SK-N-SH (cell line): ENCODE data around the gene MIS18A. TPM values are rescaled to one million over a fixed set of nuclear protein-coding genes. Genes with fewer than 3 reads are reported as not detected.

ENCODE experiments used
- CTCF ChIA-PET: fragments of 300-600, 350-600 bp; formaldehyde crosslinking; extraction: SDS; loops from one replicate; lab custom pipeline; 2021; lab: Yijun Ruan, JAX
- POLR2A ChIA-PET: fragments of 350-600 bp; sonication (Branson Sonifier 250); formaldehyde crosslinking; extraction: SDS; loops from one replicate; lab custom pipeline; 2020; ENCODE audit warnings: antibody characterized with exemption, inconsistent platforms; lab: Yijun Ruan, JAX
- DNase-seq: peaks from one replicate; pipeline ENCODE4 v3.0.0; 2012
- H2AFZ ChIP-seq: fragments of 200-600 bp; sonication (generic); 2 replicates; pipeline ENCODE4 v1.8.1; 2016; ENCODE audit warnings: antibody characterized with exemption, mild to moderate bottlenecking, low read depth
- H3F3A ChIP-seq: fragments of 200-600 bp; sonication (generic); replicated peaks from 2 replicates; pipeline ENCODE3; 2016; ENCODE audit warnings: antibody characterized with exemption, mild to moderate bottlenecking; ENCODE audit not compliant: insufficient read depth
- H3K27ac ChIP-seq, 2 experiments: fragments of 200-500 bp in 1 of 2; fragments of 200-600 bp in 1 of 2; sonication (Bioruptor generic) in 1 of 2; sonication (generic), shearing (Covaris generic) in 1 of 2; 2 replicates each; pipeline versions ENCODE4 v1.5.1 to v1.6.1; 2014 to 2016; ENCODE audit warnings: low read depth in 2 of 2, inconsistent platforms in 1 of 2, low read length in 1 of 2, mild to moderate bottlenecking in 1 of 2, mixed read lengths in 1 of 2
- H3K27me3 ChIP-seq: fragments of 200-600 bp; sonication (generic), shearing (Covaris generic); 2 replicates; pipeline ENCODE4 v1.6.1; 2016; ENCODE audit warnings: mixed run types; ENCODE audit not compliant: insufficient read depth
- H3K36me3 ChIP-seq, 2 experiments: fragments of 200-500 bp in 1 of 2; fragments of 200-600 bp in 1 of 2; sonication (Bioruptor generic) in 1 of 2; sonication (generic) in 1 of 2; replicated peaks in 1 of 2; 2 replicates each; pipeline versions ENCODE3 to v1.5.1; 2014 to 2016; ENCODE audit warnings: low read length in 1 of 2, mild to moderate bottlenecking in 1 of 2; ENCODE audit not compliant: insufficient read depth in 2 of 2, control insufficient read depth in 1 of 2
- H3K4me1 ChIP-seq, 2 experiments: fragments of 200-500 bp in 1 of 2; fragments of 200-600 bp in 1 of 2; sonication (Bioruptor generic) in 1 of 2; sonication (generic), shearing (Covaris generic) in 1 of 2; 2 replicates each; pipeline versions ENCODE4 v1.5.1 to v1.6.1; 2014 to 2016; ENCODE audit warnings: low read depth in 1 of 2, low read length in 1 of 2, mixed run types in 1 of 2; ENCODE audit not compliant: insufficient read depth in 2 of 2, control insufficient read depth in 1 of 2
- H3K4me2 ChIP-seq: fragments of 200-600 bp; sonication (generic), shearing (Covaris generic); 2 replicates; pipeline ENCODE4 v1.6.1; 2017; ENCODE audit warnings: mixed run types
- H3K4me3 ChIP-seq, 2 experiments: fragments of 200-500 bp in 1 of 2; fragments of 200-600 bp in 1 of 2; sonication (Bioruptor generic) in 1 of 2; sonication (generic), shearing (Covaris generic) in 1 of 2; 2 replicates each; pipeline versions ENCODE4 v1.5.1 to v1.8.1; 2014 to 2016; ENCODE audit warnings: low read depth in 2 of 2, inconsistent platforms in 1 of 2, low read length in 1 of 2, mild to moderate bottlenecking in 1 of 2, mixed read lengths in 1 of 2, moderate library complexity in 1 of 2
- H3K79me2 ChIP-seq: fragments of 200-600 bp; sonication (generic); 2 replicates; pipeline ENCODE4 v1.8.1; 2017; ENCODE audit warnings: mild to moderate bottlenecking; ENCODE audit not compliant: insufficient read depth
- H3K9ac ChIP-seq: fragments of 200-600 bp; sonication (generic); 2 replicates; pipeline ENCODE4 v1.6.1; 2017; ENCODE audit warnings: mixed run types
- H3K9me2 ChIP-seq: fragments of 200-600 bp; sonication (generic); 2 replicates; pipeline ENCODE4 v1.6.1; 2017; ENCODE audit warnings: mixed run types
- H3K9me3 ChIP-seq: fragments of 200-600 bp; sonication (generic); 2 replicates; pipeline ENCODE4 v1.6.1; 2017; ENCODE audit warnings: mixed run types, mild to moderate bottlenecking, moderate library complexity
- H4K20me1 ChIP-seq: fragments of 200-600 bp; sonication (generic); 2 replicates; pipeline ENCODE4 v1.6.1; 2017; ENCODE audit warnings: mild to moderate bottlenecking, mixed run types; ENCODE audit not compliant: insufficient read depth
- CTCF ChIP-seq: fragments of 200-600 bp; sonication (generic); IDR thresholded peaks from 2 replicates; pipeline ENCODE4 v1.6.1; 2017; ENCODE audit warnings: antibody characterized with exemption, mild to moderate bottlenecking, moderate library complexity
- ELF1 ChIP-seq: IDR thresholded peaks from 2 replicates; pipeline ENCODE4 v1.4.0; 2012
- EZH2phosphoT487 ChIP-seq: fragments of 200-600 bp; sonication (generic); IDR thresholded peaks from 2 replicates; pipeline ENCODE4 v1.6.1; 2017; ENCODE audit warnings: low read depth, mixed run types, mild to moderate bottlenecking, antibody characterized with exemption, moderate library complexity, borderline replicate concordance
- FOSL2 ChIP-seq: IDR thresholded peaks from 2 replicates; pipeline ENCODE4 v1.4.0; 2012; ENCODE audit warnings: low read depth, mild to moderate bottlenecking, moderate library complexity, borderline replicate concordance
- FOXJ3 ChIP-seq: sonication (generic); formaldehyde crosslinking; IDR thresholded peaks from 2 replicates; pipeline ENCODE4 v1.5.1; 2020; ENCODE audit warnings: mild to moderate bottlenecking, missing genetic modification reagents
- FOXM1 ChIP-seq: IDR thresholded peaks from 2 replicates; pipeline ENCODE4 v1.4.0; 2012; ENCODE audit warnings: low read depth, mild to moderate bottlenecking
- GABPA ChIP-seq: IDR thresholded peaks from 2 replicates; pipeline ENCODE4 v1.4.0; 2012; ENCODE audit warnings: low read depth, mild to moderate bottlenecking
- NFIC ChIP-seq: IDR thresholded peaks from 2 replicates; pipeline ENCODE4 v1.4.0; 2012; ENCODE audit warnings: borderline replicate concordance
- POLR2AphosphoS5 ChIP-seq: IDR thresholded peaks from 2 replicates; pipeline ENCODE4 v1.6.1; 2012; ENCODE audit warnings: low read depth, low read length
- RCOR1 ChIP-seq: fragments of 150-350 bp; IDR thresholded peaks from 2 replicates; pipeline ENCODE4 v1.6.1; 2017; ENCODE audit warnings: antibody characterized with exemption, low read length
- REST ChIP-seq: IDR thresholded peaks from 2 replicates; pipeline ENCODE4 v1.6.1; 2012; ENCODE audit warnings: mild to moderate bottlenecking, low read depth, low read length, moderate library complexity
- RFX5 ChIP-seq: IDR thresholded peaks from 2 replicates; pipeline ENCODE4 v1.6.1; 2012; ENCODE audit warnings: mild to moderate bottlenecking, improper control_type of control experiment, low read length
- RXRA ChIP-seq: IDR thresholded peaks from 2 replicates; pipeline ENCODE4 v1.4.0; 2012; ENCODE audit warnings: low read depth, mild to moderate bottlenecking, borderline replicate concordance
- SIN3A ChIP-seq: IDR thresholded peaks from 2 replicates; pipeline ENCODE4 v1.6.1; 2012; ENCODE audit warnings: low read depth, mild to moderate bottlenecking, low read length, moderate library complexity, borderline replicate concordance
- SMC3 ChIP-seq: IDR thresholded peaks from 2 replicates; pipeline ENCODE4 v1.6.1; 2012; ENCODE audit warnings: low read depth, low read length, improper control_type of control experiment
- ZBTB33 ChIP-seq: IDR thresholded peaks from 2 replicates; pipeline ENCODE4 v1.4.0; 2012; ENCODE audit warnings: low read depth, borderline replicate concordance
- WGBS: methylation state at CpG from one replicate; pipeline ENCODE4 v1.1.6; 2017; ENCODE audit warnings: low lambda C conversion rate; 5-methylcytosine and 5-hydroxymethylcytosine counted together
- polyA plus RNA-seq, 3 experiments: library from polyadenylated mRNA; depleted of rRNA; stranded (reverse); fragments of >200 nt; gene quantifications; 2 replicates each; pipeline ENCODE4 v1.2.3, GENCODE V29; 2012
- TF ChIP-seq, protein P1 (sequence below): IDR thresholded peaks from 2 replicates; pipeline ENCODE4 v1.4.0; 2012; ENCODE audit warnings: low read depth

Gene MIS18A
- polyA plus RNA-seq, 1 of the 3 experiments (the other 2 are of a cell fraction): 14.2 TPM

DNA sequence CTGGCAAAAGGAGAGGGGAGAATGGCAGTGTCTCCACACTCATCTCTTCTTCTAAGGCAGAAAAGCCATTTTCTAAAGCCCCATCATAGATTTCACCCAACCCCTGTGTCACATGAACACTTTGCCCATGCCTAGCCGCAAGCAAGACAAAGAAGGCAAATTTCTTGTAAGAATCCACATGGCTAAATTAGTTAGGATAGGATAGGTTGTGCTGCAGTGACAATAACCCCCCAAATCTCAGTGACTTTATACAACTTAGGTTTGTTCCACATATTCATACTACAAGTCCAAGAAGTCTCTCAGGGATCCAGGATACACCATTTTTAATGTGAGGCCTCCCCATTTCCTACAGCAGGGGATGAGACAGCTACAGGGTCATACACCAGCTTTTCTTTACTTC, 40.8 kb downstream of the MIS18A start:
- H3F3A ChIP-seq: no peaks in the 10 kb centered on the region
- no peaks in the 10 kb centered on the region for H4K20me1 ChIP-seq
- no peaks in the 10 kb centered on the region for H3K9me3 ChIP-seq
- H3K9ac ChIP-seq: no peak overlapping the region
- no peaks in the 10 kb centered on the region for H3K4me1 ChIP-seq
- no peak overlapping the region for H3K4me3 ChIP-seq
- DNase-seq: no peak
- H3K9me2 ChIP-seq: no peaks in the 10 kb centered on the region
- no peak for TF ChIP-seq FOXJ3
- no peak for TF ChIP-seq EZH2phosphoT487
- no peak for TF ChIP-seq CTCF
- TF ChIP-seq SMC3: no peak
- TF ChIP-seq RFX5: no peak
- no peak for TF ChIP-seq ZBTB33
- TF ChIP-seq RXRA: no peak
- TF ChIP-seq SIN3A: no peak
- no peak for TF ChIP-seq GABPA
- no peak for TF ChIP-seq FOXM1
- no peak for TF ChIP-seq RCOR1
- TF ChIP-seq ELF1: no peak
- TF ChIP-seq POLR2AphosphoS5: no peak
- TF ChIP-seq FOSL2: no peak
- TF ChIP-seq NFIC: no peak
- TF ChIP-seq REST: no peak
- TF ChIP-seq, protein P1, sequence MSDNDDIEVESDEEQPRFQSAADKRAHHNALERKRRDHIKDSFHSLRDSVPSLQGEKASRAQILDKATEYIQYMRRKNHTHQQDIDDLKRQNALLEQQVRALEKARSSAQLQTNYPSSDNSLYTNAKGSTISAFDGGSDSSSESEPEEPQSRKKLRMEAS: no peak
- H3K27ac ChIP-seq: no peak overlapping the region
- H2AFZ ChIP-seq: no peak overlapping the region
- CTCF ChIA-PET: no interaction called here
- no peak overlapping the region for H3K4me2 ChIP-seq
- no peaks in the 10 kb centered on the region for H3K27me3 ChIP-seq
- no peaks in the 10 kb centered on the region for H3K79me2 ChIP-seq
- WGBS: 47% methylated on average over 1 of the region's 1 CpG
- H3K36me3 ChIP-seq: no peaks in the 10 kb centered on the region
- POLR2A ChIA-PET: no interaction called here
